ENCODE data around the gene SYNGR3. TPM values are rescaled to one million over a fixed set of nuclear protein-coding genes. Genes with fewer than 3 reads are reported as not detected.
"Not testable (repeated sequence)": the region's sequence is repeated elsewhere in the genome, so short reads cannot be mapped to it uniquely, and the experiment has no call there.

SYNGR3 gene
- total RNA-seq, 1 donor from 2014 or later, result 8.3 TPM

GRCh38 chr16:2032285-2033056 is 42.7 kb downstream of the SYNGR3 start:
- intact Hi-C loops (cut with DNase I), result no loop called here
- no peaks in the 10 kb centered on the region for H3K36me3 ChIP-seq
- peak in 1 of 2 donors; percentile 26 for TF ChIP-seq POLR2AphosphoS5 (IDR thresholded peaks at IDR 0.05; ENCODE audit: insufficient read depth in 1 of 2, low read depth in 1 of 2)
- no peak for TF ChIP-seq POLR2A (IDR thresholded peaks at IDR 0.05)
- no peak for TF ChIP-seq CTCF (IDR thresholded peaks at IDR 0.05)
- H3K4me1 ChIP-seq, result peaks cover 92% of the 10 kb centered on the region
- H3K27me3 ChIP-seq, result no peaks in the 10 kb centered on the region
- H3K4me3 ChIP-seq, result peak overlapping the region; percentile 35 to 41
- no peak for DNase-seq (ENCODE audit: extremely low spot score in 2 of 2)
- H3K9me3 ChIP-seq, result no peaks in the 10 kb centered on the region
- H3K27ac ChIP-seq, result peak overlapping the region; percentile 89

GRCh38 chr16:2033057-2033908 is 43.5 kb downstream of the SYNGR3 start:
- no peaks in the 10 kb centered on the region for H3K36me3 ChIP-seq
- H3K27ac ChIP-seq, result peak overlapping the region; percentile 89
- TF ChIP-seq CTCF (IDR thresholded peaks at IDR 0.05) (no peak), POLR2AphosphoS5 (IDR thresholded peaks at IDR 0.05; ENCODE audit: insufficient read depth in 1 of 2, low read depth in 1 of 2) (peak in 1 of 2 donors; percentile 71)
- intact Hi-C loops (cut with DNase I), result no loop called here
- H3K27me3 ChIP-seq, result no peaks in the 10 kb centered on the region
- peak overlapping the region; percentile 35 to 41 for H3K4me3 ChIP-seq
- no peak for DNase-seq (ENCODE audit: extremely low spot score in 2 of 2)
- no peaks in the 10 kb centered on the region for H3K9me3 ChIP-seq
- H3K4me1 ChIP-seq, result peaks cover 92% of the 10 kb centered on the region

- Histone ChIP-seq H3K4me1 (peaks cover 93% of the 10 kb centered on the region), H3K4me3 (peak overlapping the region; percentile 35 to 41), H3K27ac (peak overlapping the region; percentile 91)
- H3K9me3 ChIP-seq; H3K36me3 ChIP-seq; H3K27me3 ChIP-seq; DNase-seq (ENCODE audit: extremely low spot score in 2 of 2); intact Hi-C loops (cut with DNase I): not testable (repeated sequence)
Measured at GRCh38 chr16:2033909-2034695, 44.3 kb downstream of the SYNGR3 start.

- Histone ChIP-seq H3K27ac (peak overlapping the region; percentile 91), H3K9me3 (no peaks in the 10 kb centered on the region), H3K4me3 (peak overlapping the region in 1 of 2 donors; percentile 23), H3K27me3 (no peaks in the 10 kb centered on the region), H3K36me3 (no peaks in the 10 kb centered on the region), H3K4me1 (peaks cover 93% of the 10 kb centered on the region)
- TF ChIP-seq POLR2A (IDR thresholded peaks at IDR 0.05), result no peak
- no peak for TF ChIP-seq CTCF (IDR thresholded peaks at IDR 0.05)
- no peak for TF ChIP-seq POLR2AphosphoS5 (IDR thresholded peaks at IDR 0.05; ENCODE audit: insufficient read depth in 1 of 2, low read depth in 1 of 2)
- intact Hi-C loops (cut with DNase I), result no loop called here
- DNase-seq (ENCODE audit: extremely low spot score in 2 of 2), result no peak
Measured at GRCh38 chr16:2034696-2035430, 45.1 kb downstream of the SYNGR3 start.
